GM18868 (cell line): ENCODE data around the gene CTNNA2.
A peak's percentile ranks its signal among the peaks of the same experiment; 100 is the strongest.

Experiments
- ATAC-seq: cut with Tn5 transposase; IDR thresholded peaks from one replicate; pipeline ENCODE4 v1.9.1; 2021; ENCODE audit warnings: mild to moderate bottlenecking, moderate library complexity; ENCODE audit not compliant: unreplicated experiment

The CTNNA2 gene

DNA sequence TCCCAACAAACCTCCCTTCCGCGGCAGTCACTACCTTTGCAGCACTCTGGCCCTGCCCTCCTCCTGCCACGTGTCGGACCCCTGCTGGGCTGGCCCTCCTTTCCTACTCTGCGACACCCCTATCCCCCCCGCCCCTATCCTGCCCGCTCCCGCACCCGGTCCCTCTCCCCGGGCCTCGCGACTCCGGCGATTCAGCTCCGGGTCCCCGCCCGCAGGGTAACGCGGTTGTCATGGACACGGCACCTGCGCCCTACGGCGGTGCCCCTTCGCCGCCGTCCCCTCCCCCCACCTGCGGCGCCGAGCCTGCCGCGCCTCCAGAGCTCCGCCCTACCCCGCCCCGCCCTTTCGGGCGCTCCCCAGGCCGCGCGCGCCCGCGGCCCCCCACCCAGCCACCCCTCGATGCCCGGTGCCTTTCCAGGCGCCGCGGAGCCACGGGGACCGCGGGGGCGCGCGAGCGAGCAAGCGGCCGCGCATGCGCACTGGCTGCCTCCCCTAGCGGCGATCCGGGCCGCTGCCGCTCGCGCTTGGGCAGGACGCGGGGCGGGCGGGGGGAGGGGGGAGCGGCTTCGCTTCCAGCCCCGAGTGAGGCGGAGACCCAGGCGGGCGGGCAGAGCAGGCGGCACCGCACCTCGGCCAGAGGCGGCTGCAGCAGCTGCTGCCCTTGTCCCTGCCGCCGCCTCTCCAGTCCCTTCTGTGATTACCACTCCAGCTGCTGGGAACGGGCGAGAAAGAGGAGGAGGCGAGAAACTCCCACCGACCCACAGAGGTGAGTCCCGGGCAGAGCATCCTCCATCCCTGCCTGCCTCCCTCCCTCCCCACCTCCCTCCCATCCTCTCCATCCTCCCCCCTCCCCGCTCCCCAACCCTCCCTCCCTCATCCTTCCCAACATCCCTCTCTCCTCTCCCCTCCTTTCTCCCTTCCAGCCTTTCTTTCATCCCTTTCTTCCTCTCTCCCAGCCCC, at the start of gene CTNNA2:
CTNNA2 (plus strand) TSS at position 610 of the 960 bp plus-strand sequence.
- ATAC-seq, result peak; percentile 88

DNA sequence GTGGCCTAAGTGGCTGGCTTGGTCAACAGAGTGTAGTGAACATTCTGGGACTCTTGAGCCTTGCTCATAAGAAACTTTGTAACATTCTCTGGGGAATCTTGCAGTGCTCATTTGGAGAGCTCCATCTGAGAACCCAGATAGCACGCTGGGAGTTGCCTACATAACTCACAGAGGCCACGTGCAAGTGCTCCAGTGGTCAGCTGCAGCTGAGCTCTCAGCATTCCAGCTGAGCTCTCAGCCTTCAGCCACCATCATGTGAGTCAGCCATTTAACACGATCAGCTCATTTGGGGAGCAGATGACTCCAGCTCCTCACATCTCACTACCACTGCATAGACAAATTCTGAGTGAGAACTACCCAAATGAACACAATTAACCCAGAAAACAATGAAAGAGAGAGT, 25.5 kb upstream of the CTNNA2 start:
- ATAC-seq, result no peak

DNA sequence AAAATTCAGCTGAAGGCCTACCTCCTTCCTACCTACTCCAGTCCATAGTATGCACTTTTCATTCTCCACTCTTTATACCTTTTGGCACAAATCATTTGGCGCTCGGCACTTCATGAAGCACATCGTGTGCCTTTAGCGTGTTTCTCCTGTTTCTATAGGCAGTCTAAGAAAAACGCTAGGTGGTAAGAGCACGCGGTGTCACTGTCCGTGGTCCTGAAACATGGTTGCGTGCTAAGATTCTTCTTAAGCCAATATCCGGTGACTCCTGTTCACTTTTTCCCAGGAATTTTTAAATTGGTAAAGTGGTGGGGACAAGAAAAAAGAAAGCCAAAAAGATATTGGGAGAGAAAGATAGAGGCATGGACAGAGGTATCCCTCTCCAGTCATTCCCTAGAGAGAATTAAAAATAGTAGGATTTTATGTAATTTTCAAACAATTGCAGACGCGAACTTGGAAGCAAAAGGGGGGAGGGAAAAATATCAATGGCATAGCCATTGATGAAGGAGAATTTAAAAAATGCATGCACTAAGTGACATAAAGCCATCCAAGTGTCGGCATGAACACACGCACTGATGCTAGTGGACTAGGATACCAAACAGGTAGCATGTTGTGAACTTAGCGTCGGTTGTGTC, 1.4 kb upstream of the CTNNA2 start:
- no peak for ATAC-seq

DNA sequence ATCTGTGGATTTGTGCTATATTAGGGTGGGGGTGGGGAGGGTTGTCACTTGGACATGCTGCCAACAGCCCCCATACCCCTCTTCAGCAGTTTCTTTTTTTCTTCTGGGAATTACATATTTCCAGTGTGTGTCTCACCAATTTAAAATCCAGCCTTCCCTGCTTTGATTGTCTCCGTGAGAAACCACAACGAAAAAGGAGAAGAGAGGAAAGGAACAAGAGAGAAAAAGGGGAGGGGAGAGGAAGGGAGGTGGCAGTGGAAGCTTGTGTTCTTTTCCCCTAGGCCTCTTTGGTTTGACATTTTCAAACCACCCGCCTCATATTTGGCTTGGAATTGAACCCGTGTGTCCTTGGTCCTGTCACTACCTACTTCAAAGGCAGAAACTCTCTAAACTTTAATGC, 860 bp downstream of the CTNNA2 start:
- ATAC-seq, result no peak

DNA sequence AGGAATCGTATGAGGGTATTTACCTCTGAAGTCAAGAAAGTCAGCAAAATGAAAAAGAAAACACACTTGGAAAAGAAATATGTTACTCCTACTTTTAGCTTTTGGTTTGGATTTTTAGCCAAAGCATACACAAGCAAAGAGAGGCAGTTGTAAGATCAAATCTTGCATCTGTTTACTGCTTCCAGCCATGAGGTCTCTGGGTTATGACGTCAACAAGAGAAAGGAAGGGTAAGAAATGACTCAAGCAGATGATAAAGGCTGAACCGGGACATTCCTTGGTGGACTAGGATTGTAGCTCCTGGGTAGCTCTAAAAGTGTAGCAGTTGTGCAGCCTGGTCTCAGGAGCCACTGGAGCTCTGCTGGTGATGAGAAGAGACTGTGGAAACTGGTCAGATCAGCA, 16.8 kb downstream of the CTNNA2 start:
- ATAC-seq, result no peak

DNA sequence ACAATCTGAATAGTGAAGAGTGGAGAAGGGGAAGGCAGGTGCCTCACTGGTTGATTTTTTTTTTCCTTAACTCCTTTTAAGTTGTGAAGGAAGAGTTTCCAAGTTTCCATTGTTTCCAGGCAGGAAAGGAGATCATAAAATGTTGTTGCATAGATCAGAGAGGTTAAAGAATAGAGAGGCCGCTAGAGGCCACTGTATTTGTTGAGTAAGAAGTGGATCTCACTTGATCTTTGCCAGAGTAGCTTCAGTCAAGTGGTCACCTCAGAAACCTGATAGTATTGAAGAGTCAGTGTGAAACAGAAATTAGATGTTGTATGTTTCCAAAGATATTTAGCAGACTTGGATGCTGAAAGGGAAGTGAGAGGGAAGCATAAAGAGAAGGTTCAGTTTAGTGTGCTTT, 17.6 kb downstream of the CTNNA2 start:
- no peak for ATAC-seq

DNA sequence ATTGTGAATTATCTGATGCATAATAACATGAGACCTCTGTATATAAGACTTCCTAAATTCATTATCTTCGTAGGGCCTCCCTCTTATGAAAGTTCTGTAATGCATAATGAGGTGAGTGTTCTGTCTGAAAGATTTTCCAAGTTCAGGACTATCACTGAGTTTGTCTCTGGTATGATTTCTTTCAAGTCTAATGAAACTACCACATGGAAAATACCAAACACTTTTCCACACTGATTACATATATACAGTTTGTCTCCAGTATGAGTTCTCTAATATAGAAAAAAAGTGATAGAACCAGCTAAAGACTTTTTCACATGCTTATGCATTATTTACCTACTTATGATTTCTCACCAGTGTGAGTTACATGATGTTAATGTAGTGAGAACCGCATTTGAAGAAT, 34.7 kb downstream of the CTNNA2 start:
- ATAC-seq, result no peak

DNA sequence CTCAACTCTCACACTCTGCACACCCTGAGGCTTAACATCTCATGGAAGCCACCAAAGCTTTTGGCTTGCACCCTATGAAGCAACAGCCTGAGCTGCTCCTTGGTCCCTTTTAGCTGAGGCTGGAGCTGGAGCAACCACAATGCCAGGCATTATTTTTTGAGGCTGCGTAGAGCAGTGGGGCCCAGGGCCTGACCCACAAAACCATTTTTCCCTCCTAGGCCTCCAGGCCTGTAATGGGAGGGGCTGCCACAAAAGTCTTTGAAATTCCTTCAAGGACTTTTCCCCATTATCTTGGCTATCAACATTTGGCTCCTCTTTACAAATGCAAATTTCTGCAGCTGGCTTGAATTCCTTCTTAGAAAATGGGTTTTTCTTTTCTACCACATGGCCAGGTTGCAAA, 39.8 kb downstream of the CTNNA2 start:
- no peak for ATAC-seq

DNA sequence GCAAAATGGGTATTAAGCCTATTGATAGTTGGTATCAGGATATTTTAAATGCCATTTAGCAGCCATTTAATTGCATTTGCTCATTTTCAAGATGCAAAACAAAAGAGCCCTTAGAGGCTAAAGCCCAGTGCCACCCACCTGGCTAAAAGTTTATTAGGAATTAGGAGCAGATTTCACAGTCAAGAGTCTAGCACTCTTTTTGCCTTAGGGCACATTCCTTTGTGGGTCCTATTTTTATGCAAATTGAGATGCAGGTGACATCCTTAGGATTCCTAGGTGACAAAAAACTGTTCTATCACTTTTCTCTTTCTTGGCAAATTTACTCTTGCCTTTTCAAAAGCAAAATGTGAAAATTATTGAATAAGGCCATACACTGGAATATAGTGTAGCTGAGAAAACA, 42.0 kb downstream of the CTNNA2 start:
- no peak for ATAC-seq

DNA sequence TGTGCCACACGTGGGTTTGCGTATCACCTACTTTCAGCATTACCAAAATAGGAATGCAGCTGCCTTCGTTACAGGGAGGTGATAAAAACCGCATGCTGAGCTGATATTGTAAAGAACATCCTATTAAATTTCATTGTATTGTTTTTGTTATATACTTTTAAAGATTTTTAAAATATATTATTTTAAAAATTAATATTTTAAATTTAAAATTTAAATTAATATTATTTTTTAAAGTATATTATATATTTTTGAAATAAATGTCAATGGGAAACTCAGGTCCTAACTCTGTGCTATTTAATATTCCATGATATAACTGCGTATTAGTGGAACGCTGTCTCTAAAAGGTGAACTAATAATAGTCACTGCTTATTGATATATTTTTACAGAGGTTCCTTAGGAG, 51.2 kb downstream of the CTNNA2 start:
- no peak for ATAC-seq

DNA sequence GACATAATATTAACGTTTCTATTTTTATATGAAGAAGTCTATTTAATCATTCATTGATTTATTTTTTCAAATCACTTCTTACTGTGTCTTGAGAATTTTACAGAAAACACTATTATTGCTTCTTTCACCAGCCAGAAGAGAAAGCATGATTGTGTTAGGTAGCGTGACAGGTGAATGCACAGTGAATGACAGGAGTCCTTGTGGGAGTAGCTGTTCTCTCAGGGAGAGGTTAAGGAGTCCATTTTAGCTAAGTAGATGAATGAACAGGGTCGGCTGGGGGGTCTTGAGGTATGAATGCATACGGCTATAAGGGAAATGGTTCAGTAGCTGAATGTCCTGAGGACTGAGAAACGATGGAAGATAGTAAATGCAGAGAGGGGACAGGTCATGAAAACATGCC, 56.2 kb downstream of the CTNNA2 start:
- ATAC-seq, result no peak

DNA sequence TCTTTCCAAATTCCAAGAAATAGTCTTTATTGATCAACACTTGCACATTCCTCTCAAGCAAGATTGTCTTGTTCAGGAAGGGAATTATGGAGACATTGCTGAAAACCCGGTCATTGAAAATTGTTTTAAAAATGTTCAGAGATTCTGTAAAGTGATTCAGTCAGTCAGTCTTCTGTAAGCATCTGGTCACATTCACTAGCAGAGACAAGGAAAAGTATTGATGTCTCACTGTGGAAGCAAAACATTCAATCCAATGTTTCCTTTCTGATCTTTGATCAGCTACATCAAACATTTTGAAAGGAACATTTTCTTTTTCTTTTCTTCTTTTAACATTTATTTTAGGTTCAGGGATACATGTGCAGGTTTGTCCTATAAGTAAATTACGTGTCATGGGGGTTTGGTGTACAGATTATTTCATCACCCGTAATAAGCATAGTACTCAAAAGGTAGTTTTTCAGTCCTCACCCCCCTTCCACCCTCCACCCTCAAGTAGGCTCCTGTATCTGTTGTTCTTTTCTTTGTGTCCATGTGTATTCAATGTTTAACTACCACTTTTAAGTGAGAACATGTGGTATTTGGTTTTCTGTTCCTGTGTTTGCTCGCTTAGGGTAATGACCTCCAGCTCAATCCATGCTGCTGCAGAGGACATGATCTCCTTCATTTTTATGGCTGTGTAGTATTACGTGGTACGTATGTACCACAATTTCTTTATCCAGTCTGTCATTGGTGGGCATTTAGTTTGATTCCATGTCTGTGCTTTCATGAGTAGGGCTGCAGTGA, 61.2 kb downstream of the CTNNA2 start:
- no peak for ATAC-seq

DNA sequence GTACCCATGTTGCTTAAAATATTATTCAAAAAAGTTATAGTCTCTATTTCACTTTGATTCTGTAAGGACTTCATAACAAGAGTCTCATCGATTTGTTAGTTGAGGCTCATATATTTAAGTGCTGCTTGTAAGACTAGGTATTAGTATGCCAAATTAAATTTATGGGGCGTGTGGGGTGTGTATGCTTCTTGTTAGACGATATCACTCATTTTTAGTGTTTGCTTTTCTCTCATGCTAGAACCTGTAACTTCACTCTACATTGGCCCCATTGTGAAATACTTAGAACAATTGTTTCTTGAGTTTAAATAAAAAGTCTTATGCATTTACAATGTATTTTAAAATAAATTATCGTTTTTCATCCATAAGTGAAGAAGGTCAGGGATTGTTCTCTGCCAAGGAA, 63.6 kb downstream of the CTNNA2 start:
- no peak for ATAC-seq

DNA sequence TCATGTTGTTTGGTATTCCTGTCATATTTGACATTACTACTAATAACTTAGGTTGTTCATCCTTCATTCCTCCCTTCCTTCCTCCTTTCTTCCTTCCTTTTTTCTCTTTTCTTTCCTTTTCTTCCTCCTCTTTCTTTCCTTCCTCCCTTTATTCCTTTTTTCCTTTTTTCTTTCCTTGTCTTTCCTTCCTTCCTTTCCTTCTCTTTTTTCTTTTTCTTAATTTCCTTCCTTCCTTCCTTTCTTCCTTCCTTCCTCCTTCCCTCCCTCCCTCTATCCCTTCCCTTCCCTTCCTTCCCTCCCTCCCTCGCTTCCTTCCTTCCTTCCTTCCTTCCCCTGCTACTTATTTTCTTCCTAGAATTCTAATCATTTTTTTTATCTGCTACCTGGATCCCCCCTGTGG, 66.1 kb downstream of the CTNNA2 start:
- no peak for ATAC-seq

DNA sequence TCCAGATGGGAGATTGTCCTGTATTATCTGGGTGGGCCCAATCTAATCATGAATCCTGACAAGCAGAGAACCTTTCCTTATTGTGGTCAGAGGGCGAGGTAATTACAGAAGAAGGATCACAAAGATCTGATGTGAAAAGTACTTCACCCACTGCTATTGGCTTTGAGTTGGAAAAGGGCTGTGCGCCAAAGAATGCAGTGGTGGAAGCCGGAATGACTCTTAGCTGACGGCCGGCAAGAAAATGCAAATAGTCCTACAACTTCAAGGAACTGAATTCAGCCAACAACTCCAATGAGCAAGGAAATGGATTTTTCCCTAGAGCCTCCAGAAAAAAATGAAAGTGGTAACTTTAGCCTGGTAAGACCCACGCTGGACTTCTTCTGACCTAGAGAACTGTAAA, 67.3 kb downstream of the CTNNA2 start:
- no peak for ATAC-seq

DNA sequence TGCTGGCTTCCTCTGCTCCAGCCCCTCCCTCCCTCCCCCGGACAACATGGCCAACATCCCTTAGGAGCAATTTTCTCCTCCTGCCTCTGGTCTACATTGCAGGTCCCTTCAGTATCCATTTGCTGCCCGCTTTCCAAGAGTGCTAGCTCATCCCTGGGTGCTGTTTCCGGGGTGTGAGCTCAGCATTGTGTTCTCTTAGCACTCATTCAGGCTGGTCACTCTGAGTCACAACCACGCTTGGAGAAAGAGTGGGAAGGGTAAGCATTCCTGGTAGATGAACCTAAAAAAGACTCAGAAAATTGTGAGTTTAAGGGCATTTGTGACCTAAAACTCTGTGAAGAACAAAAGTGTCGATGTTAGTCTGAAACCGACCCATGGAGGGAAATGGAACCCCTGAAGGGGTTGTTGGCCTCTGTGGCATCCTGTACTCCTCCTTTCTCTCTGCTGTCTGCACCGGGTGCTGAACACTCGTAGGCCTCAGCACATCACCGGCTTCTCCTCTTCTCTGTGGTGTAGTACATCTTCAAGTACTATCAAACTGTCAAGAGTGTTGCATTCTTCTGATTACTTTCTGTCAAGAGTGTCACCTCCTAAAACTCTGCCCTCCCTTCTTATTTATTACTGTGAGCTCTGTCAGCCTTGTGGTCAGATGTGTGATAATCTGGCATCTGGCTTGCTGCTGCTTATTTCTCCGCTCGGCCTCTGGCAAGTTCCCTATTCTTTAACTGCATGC, 73.0 kb downstream of the CTNNA2 start:
- ATAC-seq, result no peak

DNA sequence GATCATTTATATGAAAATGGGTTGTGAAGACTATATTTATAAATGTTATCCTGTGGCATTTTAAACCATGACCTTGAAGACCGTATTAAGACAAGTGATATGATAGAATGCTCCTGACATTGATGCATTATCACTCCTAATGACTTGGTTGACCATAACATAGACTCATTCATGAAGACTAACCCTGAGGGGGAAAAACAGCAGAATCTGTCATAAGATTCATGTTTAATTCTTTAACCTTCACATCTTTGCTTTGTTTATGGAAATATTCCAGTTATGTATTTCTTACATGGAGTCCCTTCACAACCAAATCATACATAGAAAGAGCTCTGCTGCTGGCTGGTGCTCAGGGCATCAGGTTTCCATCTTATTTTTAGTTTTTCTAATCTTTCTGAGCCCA, 78.4 kb downstream of the CTNNA2 start:
- no peak for ATAC-seq

DNA sequence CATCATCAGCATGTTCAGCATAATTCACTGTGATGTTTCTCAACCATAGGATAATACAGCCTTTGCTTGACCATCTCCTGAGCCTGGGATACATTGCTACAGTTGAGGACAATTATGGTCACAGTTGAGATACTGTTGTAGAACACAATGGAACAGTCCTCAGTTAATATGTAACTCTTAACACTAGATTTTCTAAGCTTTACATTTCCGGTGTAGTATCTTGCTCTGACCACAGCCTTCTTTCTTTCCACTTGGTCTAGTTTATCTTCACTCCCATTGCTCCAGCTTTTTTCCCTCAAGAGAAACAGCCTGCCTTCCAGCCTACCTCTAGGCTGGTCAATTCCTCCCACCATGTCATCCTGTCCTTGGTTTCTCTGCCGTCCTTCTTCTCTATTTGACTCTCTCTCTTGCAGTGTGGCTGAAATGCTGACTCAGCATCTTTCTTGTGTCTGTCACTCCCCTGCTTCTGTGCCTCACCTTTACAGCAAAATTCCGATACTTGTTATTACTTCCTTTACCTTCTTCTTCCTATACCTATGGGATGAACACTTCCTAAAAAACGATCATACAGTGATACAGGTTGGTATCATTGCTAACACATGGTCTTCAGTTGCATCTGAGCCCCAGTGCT, 80.5 kb downstream of the CTNNA2 start:
- no peak for ATAC-seq

DNA sequence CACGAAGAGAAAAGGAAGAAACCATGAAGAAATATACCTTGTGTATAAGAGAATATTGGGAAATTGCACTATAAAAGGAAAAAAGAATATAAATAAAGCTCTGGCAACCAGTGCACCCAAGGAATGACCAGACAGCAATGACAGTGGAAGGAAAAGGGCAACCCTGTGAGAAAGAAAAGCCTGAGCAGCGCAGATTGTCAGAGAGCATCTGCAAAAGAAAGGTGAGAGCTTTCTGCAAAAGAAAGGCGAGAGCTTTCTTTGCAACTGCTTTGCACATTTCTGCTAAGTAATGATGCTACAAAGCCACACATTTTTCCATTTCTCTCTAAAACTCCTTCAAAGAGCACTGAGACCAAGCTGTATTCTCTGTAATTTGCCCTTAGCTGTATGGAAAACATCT, 83.6 kb downstream of the CTNNA2 start:
- no peak for ATAC-seq

DNA sequence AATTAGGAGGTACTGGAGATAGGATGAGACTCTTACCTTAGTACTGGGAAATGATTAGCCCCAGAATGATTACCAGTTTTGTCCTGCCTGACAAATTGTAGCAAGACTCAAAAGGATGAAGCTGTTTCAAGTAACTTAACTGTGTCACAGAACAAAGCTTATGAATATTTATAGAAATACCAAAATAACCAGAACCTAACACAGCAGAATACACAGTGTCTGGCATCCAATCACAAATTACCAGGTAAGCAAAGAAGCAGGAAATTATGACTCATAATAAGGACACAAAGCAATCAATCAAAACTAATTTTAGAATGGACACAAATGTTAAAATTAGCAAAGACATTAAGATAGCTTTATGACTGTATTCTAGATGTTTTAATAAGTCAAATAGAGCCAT, 91.9 kb downstream of the CTNNA2 start:
- ATAC-seq, result no peak
